ENCODE data around the gene PROZ. TPM values are rescaled to one million over a fixed set of nuclear protein-coding genes. Genes with fewer than 3 reads are reported as not detected.

Gene PROZ
- polyA plus RNA-seq, 6 donors from 2014 or later = 0.17 TPM; not detected in 5

Other genes with a start within 250 kb of the PROZ start
- gene MCF2L, start 189.4 kb upstream of the PROZ start, polyA plus RNA-seq (ENCODE audit: low read depth in 6 of 6) = 1 to 10 TPM; 2.1 to 4.7 (median 4.2) TPM
- not detected for gene F7, start 52.9 kb upstream of the PROZ start, polyA plus RNA-seq (ENCODE audit: low read depth in 6 of 6)
- gene F10, start 35.8 kb upstream of the PROZ start, polyA plus RNA-seq (ENCODE audit: low read depth in 6 of 6) = not detected
- 10 to 100 TPM; 44.7 to 76.2 (median 55.4) TPM for gene PCID2, start 50.0 kb downstream of the PROZ start, polyA plus RNA-seq (ENCODE audit: low read depth in 6 of 6)
- 10 to 100 TPM; 28.9 to 43.7 (median 36.8) TPM for gene CUL4A, start 51.0 kb downstream of the PROZ start, polyA plus RNA-seq (ENCODE audit: low read depth in 6 of 6)
- 10 to 100 TPM; 18.5 to 24.3 (median 19.9) TPM for gene LAMP1, start 138.6 kb downstream of the PROZ start, polyA plus RNA-seq (ENCODE audit: low read depth in 6 of 6)
- under 1 TPM in 1 of 6 donors, not detected in 5; 0.28 TPM for gene GRTP1, start 205.5 kb downstream of the PROZ start, polyA plus RNA-seq (ENCODE audit: low read depth in 6 of 6)